T-helper 1 cell (primary cell): Measurements from ENCODE around the gene TEX29.
A peak's percentile ranks its signal among the peaks of the same experiment; 100 is the strongest.

ENCODE experiments used
- DNase-seq, 5 donors: peaks; one replicate each; pipeline ENCODE4 v3.0.0-alpha.2; 2012 to 2020

Gene TEX29

DNA sequence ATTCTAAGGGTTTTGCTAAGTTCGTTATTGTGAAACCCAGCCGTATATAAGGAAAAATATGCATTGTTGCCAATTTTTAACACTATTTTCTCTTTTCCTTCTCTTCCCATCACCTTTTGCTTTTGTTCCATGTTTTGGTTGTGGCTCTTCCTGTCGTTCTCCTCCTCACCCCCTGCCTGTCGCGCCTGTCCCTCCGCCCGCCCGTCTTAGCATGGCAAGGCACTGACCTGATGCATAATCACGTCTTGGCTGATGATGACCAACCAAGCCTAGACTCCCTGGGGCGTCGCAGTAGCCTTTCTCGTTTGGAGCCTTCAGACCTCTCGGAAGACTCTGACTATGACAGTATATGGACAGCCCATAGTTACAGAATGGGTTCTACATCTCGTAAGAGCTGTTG is 28.5 kb upstream of the TEX29 start:
- no peak for DNase-seq

DNA sequence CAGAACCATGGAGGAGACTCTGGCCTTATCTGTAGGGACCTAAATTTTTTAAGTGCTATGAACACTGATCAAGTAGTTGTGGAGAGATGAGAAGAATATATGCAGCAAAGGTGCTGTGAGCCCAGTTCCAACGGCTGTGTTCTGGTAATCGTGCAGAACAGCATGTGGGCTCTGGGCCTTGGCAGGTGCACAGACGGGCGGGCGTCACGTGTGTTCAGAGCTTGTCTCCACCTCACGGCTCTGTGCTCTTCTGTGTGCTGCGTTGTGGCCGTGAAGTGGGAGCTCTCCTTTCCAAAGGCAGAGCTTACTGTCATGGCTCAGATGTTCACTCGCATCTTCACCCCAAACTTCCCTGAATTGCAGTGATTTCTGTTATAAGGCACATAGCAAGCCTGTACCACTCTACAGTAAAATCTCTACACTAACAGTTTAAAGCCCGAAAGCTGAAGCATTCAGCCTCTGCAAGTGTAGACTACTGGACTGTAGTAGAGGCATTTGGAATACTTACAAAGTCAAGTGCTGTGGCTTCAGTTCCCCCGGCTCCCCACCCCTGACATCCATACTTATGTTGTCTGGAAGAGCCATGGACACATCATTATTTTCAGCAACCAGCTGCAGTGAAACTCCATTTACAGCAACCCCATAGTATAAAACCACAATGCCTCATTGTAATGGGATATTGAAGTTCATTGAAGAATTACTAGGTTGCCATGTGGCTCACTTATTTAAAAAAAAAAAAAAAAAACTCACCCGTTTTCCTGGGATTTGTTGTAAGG is 27.5 kb upstream of the TEX29 start:
- DNase-seq = no peak

DNA sequence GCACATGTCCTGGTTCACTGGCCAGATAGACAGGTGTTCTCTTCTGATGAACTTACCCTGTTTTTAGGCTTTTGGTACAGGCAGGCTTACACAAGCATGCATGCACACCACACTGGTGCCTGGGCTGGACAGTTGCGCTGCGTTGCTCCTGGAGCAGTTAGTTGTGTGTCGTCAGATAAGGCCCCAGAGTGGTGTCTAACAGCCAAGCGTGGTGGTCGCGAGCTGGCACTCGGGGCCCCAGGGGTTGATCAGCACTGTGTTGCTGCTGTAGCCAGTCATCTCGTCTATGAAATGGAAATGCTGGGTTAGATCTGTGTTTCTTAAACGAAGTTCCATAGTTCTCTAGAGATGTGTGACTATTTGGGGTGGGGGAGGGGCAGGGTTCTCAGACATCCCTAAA is 24.6 kb upstream of the TEX29 start:
- no peak for DNase-seq

DNA sequence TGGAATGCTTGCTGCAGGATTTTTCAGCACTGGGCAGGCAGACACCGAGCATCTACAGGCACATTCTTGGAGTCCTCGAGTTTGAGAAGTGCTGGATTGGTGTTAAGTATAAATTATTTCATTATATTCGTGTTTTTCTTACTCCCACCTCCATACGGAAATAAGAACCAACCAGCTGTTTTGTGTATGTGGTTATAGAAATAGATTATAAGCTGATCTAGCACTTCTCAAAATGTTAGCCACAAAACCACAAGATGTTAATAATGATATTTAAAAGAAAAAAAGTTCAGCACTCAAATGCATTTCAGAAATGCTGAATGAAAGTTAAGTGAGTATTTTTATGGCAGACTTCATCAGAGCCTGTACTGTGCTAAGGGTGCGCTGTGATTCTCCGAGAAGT is 24.0 kb upstream of the TEX29 start:
- no peak for DNase-seq

DNA sequence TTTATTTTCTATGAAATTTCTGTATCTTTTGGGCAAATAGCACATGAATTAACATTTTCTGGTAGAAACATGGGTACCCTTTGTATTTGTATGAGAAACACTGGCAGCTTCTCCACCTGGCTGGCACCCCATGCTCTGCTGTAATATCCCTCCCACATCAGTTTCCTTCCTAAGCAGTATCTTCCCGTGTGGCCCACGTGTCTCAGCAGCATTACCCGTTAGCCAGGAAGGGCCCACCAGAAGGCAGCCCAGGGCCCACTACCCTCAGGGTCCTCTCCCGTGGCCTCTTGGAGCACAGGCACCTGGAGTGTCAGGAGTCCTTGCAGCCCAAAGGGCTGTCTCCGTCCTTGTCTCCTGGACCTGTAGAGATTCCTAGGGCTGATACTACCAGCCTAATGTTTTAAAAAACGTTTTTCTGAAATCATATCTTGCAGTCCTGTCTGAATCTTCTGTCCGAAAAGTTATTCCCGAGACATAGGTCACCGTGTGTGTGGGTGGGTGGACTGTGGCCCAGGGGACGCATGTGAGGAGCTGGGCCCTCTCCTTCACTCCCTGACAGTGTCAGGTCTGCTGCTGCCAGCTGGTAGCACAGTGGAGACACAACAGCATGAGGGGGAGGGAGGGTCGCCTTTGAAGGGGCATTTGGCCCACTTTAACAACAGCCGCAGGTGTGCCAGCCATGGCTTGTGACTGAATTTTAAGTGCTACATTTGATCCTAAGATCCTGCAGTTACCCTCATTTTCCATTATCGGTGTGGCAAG is 22.0 kb upstream of the TEX29 start:
- DNase-seq = no peak

DNA sequence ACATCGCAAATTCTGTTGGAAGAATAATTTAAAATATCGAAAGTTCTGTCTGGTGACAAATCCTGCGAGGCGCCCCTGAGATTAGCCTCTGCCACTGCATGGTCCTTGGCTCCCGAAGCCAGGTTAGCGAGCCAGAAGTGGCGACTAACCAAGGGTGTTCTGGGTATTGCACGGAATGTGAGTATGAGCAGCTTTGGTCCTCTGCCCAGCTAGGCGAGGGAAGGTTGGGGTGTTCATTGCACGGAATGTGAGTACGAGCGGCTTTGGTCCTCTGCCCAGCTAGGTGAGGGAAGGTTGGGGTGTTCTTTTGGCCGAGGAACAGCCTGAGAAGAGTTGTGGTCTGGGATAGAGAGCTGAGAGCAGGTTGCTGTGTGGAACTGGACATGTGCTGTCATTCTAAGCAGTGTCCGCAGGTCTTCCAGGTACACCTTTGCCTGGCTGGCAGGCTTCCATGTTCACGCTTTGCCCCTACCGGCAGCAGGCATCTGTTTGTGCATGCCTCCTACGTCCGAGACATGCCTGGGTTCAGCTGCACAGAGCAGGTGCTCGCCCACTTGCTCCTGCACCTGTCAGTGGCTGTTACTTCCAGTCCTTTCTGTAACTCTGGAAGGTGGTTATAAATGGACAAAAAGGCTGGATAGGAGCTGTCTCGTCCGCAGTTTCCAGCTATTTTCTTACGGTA is 18.3 kb upstream of the TEX29 start:
- no peak for DNase-seq

DNA sequence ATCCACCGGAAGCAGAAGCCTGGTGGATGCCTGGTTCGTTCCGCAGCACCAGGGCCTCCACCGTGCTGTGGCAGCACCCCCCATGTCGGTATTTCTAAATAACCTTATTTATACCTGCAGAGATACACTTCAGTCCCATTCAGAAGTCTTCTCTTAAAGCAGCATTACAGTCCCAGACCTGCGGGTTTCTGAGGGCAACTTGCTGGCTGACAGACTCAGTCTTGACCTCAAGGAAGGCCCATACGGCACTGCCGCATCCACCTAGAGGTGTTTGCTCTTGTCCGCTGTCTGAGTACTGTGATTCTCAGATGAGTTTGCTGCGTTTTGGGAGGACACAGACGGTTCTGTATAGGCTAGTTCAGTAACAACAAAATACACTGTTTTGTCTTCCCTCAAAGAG is 16.9 kb upstream of the TEX29 start:
- no peak for DNase-seq

DNA sequence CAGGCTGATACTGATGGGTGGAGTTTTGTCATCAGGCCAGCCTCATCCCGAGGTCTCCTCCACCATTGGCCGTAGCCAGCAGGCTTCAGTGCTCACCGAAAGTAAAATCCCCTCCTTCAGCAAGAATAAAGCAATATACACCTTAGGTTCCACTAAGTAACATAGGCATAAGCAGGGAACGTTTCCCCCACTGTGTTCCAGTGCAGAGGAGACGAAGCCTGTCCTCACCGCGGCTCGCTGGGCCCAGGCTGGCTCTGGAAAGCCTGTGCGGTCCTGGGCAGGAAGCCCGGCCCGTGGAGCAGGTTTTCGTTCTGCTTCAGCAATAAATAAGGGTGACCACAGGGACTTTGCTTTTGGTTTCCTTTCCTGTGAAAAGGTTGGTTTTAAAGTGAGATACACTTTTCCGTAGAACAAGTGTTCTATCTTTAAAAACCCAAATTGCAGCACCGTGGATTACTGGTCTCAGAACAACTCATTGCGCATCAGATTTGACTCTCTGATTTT is 16.3 kb upstream of the TEX29 start:
- DNase-seq = peak in 1 of 5 donors; percentile 32

DNA sequence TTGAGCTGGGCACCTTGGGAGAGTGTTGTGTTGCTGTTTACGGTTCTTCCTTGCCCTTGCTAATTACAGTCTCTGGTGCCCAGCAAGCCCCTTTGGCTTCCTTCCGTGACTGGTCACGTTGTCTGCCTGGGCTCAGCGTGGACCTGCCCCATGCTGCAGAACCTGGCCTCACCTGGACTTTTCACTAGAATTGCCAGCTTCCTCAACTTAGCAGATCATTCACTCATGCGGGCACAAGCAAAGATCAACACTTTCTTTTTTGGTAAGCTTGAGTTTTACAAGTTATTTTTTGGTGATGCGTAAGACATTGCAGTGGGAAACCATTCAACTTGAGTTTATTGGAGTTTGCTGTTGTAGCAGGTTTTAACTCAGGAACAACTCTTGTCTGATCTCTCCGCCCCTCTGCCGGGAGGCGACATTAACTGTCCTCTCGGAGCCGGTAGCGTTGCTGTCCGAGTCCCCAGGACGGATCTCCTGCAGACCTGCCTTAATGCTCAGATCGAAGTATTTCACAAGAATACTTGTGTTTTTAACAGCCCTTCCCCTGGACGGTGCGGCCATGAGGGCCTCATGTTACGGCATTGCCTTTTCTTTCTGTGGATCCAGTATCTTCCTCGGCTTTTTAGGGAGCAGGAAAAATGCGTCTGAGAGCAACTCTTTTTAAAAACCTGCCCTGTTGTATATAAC is 15.7 kb upstream of the TEX29 start:
- no peak for DNase-seq

DNA sequence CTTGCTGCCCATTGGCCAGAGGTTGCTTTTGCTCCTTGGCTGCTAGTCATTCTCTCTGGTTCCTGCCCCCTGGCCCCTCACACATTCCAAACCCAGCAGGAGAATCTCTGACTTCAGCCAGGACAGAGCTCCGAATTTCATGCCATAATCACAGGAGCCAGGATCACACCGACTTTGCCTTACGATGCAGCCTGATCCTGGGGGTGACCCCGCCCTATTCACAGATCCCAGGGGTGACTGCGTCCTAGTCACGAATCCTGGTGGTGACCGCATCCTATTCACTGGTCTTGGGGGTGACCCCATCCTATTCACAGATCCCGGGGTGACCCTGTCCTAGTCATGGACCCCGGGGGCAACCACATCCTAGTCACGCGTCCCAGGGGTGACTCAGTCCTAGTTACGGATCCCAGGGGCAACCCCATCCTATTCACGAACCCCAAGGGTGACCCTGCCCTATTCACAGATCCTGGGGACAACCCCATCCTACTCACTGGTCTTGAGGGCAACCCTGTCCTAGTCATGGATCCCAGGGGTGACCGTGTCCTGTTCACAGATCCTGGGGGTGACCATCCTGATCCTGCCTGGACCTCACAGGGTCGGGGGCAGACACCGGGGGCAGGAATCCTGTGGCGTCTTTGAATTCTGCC is 7.4 kb upstream of the TEX29 start:
- no peak for DNase-seq

DNA sequence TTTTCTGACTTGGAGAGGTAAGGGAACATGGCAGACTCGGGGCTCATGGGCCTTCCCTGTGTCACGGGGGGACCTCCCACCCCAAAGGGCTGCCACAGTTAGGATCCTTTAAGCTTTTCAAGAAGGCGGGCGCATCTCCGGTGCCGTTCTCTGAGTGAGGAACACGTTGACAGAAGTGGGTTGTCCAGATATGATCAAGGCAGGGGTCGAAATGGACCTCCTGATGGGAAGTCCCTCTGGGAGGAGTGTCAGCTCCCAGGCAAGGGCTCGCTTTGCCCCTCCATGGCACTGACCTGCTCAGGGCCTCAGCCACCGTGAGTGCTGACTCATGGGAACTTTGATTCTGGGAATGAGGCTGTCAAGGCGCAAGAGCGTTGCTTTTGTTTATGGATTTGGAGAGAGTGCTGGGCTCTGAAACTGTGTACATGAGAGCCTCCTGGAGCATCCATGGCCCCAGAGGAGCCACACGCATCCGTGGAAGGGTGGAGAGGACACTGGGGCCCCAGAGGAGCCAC is 6.5 kb upstream of the TEX29 start:
- DNase-seq = no peak

DNA sequence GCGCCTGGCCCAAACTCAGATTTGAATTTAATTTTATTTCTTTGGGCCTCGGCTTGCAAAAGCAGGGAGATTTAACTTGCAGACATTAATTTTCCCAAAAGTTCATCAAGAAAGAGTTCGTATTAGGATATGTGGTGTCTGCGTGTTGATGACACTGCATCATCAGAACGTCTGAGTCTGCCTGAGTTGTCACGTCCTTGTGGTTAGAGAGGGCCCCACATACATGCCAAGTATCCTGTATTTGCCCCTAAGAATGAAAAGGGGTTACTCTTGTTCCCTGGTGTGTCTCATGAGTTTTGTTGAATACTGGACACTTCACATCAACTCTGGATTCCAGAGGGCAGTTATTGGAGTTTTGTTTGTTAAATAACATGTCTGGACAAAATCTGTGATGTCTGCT is 5.6 kb upstream of the TEX29 start:
- DNase-seq = no peak

DNA sequence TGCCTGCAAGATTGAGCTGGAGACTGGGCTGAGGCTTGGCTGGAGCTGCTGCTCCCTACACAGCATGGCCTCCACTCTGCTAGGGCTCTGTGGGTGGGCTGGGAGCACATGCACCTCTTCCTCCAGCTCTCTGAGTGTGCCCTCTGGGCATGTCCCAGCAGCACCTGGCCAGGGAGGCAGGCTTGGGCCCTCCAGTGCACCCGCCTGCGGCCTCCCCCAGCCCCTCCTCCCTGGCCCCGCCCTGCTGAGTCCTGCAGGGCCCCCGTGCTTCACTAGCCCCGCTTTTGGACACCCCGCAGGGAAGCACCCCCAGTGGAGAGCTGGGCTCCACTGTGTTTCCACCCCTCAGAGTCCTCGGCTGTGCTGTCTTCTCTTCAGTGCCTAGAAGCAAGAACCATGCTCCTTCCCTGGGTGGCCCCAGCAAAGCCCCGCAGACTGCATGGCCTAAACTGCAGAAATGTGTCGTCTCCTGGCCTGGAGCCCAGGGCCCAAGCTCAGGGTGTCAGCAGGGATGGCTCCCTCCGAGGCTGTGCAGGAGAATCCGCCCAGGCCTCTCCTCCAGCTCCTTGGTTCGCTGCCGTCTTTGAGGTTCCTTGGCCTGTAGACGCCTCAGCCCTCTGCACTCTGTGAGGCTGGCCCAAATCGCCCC is 5.0 kb upstream of the TEX29 start:
- no peak for DNase-seq

DNA sequence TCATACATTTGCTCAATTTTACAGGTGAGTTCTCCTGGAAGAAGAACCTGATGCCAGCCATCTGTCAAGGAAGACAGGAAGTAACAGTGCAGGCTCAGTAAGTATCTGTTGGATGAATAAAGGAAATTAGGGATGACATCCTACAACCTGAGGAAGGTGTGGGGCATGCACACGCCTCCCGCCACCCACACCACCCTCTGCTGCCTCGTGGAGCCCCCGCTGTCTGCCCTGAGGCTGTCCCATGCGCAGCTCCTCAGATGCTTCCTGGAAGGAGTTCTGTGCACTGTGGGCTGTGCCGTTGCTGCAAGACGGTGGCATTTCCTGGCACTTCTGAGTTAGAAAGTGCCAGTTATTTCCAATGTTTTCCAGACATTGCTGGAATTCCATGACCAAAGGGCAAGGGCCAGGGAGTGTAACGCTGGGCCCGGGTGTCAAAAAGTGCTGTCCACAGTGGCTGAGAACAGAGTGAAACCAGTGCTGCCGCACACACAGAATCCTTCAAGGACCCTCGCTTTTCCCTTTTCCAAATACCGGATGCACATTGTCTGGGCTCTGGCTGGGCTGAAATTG is 4.2 kb upstream of the TEX29 start:
- DNase-seq = no peak

DNA sequence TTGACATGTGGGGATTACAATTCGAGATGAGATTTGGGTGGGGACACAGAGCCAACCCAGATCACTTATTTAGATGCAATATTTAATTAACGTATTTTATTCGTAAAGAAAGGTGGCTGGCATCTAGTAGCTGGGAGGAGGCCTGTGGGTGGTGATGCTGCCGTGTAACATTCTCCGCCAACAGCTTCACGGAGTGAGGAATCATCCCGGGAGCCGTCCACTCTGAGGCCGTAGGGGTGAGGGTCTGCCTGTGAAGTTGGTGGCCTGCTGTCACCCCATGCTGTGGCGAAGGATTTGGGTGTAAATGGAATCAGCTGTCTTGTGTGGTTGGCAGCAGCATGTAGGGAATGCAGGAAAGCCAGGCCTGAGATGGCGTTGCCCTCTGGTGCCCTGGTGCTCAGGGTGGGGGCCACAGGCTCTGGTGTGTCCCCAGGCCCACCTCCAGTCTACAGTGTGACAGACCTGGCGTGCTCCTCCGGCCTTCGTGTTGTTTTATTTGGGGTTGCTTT is 3.3 kb upstream of the TEX29 start:
- no peak for DNase-seq

DNA sequence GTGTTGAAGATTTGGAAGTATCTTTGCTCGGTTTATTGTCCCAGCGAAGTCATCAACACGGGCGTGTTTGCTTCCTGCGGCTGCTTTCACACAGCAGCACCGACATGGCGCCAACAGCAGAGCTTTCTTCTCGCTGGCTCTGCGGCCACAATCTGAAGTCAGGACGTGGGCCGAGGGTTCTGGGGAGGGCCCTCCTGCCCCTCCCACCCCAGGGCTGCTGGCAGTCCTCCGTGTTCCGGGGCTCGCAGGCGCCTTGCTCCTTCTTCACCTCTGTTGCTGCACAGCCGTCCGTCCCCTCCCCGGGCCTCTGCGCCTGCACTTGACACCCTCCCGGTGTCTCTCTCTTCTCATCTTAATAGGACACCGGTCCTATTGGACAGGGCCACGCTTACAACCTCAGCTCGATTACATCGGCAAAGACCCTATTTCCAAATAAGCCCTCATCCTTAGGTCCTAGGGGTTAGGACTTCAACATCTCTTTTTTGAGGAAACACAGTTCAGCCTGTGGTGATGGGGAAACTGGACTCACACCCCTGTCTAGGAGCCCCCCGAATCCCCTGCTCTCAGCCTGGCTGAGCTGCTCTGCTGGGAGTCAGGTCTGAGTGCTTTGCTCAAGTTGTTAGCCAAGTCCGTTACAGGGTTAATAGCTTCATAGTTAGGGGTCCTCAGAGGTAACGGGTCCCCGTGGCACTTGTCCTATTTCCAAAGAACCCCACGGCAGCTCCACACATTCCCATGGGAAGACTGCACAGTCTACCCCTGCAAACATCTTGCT is 2.7 kb upstream of the TEX29 start:
- DNase-seq = no peak

DNA sequence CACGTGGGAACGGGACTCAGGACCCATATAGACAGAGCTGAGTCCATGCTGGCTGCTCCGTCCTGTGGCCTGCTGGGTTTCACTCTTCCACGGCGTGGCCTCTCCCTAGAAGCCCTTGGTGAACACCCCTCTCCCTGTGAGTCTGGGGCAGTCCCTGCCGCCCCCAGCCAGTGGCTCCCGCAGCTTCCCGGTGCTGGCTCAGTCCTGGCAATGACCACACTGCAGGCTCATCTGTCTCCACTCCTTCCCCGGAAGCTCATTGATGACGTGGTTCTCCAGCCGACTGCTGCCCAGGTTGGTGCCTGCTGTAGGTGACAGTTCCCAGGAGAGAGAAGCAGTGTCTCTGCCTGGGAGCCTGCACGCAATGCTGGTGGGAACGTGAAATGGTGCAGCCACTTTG is 2.1 kb upstream of the TEX29 start:
- DNase-seq = no peak

DNA sequence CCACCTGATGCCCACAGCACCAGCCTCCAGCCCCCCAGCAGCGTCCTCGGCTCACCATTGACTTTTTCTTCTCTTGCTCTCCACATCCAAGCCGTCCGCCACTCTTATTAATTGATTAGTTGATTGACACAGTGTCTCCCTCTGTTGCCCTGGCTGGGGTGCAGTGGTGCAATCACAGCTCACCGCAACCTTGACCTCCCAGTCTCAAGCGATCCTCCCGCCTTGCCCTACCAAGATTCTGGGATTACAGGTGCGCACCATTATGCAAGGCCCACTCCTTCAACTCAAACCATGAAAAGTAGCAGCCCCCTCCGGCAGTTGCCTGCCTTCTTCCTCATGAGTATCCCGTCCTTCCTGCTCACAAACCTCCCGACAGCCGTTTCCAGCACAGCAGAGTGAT is 921 bp upstream of the TEX29 start:
- no peak for DNase-seq

DNA sequence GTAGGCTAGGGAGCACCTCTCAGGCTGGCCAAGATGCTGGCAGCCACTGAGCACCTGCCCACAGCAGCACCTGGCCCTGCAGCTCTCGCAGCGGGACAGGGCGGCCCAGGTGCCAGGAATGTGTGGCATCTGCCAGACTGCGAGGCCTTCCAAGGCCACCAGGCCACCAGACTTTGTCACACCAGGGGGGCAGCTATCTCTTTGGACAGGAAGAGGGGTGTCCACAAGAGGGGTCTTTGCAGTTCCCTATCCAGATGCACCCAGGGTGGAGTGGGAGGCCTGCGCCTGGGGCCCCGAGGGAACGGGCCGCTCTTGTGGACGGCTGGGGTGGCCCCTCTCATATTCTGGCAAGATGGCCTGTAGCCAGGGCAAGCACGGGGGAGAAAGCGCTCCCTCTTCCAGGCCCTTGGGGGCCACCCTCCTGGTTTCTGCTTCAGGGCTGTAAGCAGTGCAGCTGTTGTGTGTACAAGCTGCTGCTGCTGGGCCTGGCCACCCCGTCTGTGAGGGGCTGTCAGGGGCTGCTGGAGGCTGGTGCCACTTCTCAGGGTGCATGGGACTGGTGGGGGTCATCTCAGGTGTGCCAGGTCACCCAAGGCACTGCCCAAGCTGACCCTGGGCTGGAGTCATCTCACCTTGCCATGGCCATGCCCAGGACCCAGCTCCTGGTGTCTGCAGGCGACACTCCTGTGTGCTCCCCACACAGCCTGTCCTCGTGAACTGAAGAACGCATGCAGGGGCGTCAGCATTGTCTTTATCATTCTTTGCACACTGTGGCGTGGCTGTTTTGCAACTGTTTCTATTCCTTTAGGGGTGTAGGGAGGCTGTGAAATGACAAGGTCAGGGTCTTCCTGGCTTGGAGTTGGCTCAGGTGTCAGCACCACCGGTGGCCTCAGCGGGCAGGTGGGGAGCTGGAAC is 1.8 kb downstream of the TEX29 start:
- DNase-seq = no peak
